Loucy (cell line): ENCODE results near the gene ASAH2.

Experiments
- H2AFZ ChIP-seq: fragments of 200-600 bp; sonication (generic); 2 replicates; pipeline ENCODE4 v1.6.0; 2016; ENCODE audit warnings: antibody characterized with exemption, mild to moderate bottlenecking, low read length, moderate library complexity
- H3F3A ChIP-seq: fragments of 200-600 bp; 2 replicates; pipeline ENCODE4 v1.6.0; 2016; ENCODE audit warnings: antibody characterized with exemption, low read depth, mild to moderate bottlenecking
- H3K27me3 ChIP-seq: fragments of 200-600 bp; sonication (generic); 2 replicates; pipeline ENCODE4 v1.6.1; 2014; ENCODE audit warnings: low read length, mild to moderate bottlenecking; ENCODE audit not compliant: insufficient read depth, poor library complexity, severe bottlenecking
- H3K36me3 ChIP-seq: fragments of 200-600 bp; sonication (generic); 2 replicates; pipeline ENCODE4 v1.6.1; 2016; ENCODE audit warnings: low read length; ENCODE audit not compliant: insufficient read depth
- H3K4me1 ChIP-seq: fragments of 200-600 bp; sonication (generic); 2 replicates; pipeline ENCODE4 v1.5.1; 2014; ENCODE audit warnings: low read length, mild to moderate bottlenecking; ENCODE audit not compliant: insufficient read depth, poor library complexity, severe bottlenecking
- H3K4me2 ChIP-seq: fragments of 200-600 bp; sonication (generic); 2 replicates; pipeline ENCODE4 v1.6.0; 2014; ENCODE audit warnings: antibody characterized with exemption, low read length, low read depth, mild to moderate bottlenecking; ENCODE audit not compliant: poor library complexity, severe bottlenecking
- H3K4me3 ChIP-seq: fragments of 200-600 bp; sonication (generic); 2 replicates; pipeline ENCODE4 v1.5.1; 2014; ENCODE audit warnings: low read length, mild to moderate bottlenecking, mixed read lengths; ENCODE audit not compliant: poor library complexity, severe bottlenecking
- H3K79me2 ChIP-seq: fragments of 200-600 bp; sonication (generic); 2 replicates; pipeline ENCODE4 v1.6.1; 2014; ENCODE audit warnings: low read length; ENCODE audit not compliant: insufficient read depth
- H3K9ac ChIP-seq: fragments of 200-600 bp; sonication (generic); 2 replicates; pipeline ENCODE4 v1.6.0; 2014; ENCODE audit warnings: mild to moderate bottlenecking, low read depth, low read length, moderate library complexity; ENCODE audit not compliant: poor library complexity, severe bottlenecking
- H3K9me2 ChIP-seq: fragments of 200-600 bp; sonication (generic); replicated peaks from 2 replicates; pipeline ENCODE4 v1.6.1; 2016; ENCODE audit warnings: low read depth, low read length, mixed read lengths
- H3K9me3 ChIP-seq: fragments of 200-600 bp; sonication (generic); 2 replicates; pipeline ENCODE4 v1.6.1; 2014; ENCODE audit warnings: mild to moderate bottlenecking, antibody characterized with exemption, low read length, low read depth; ENCODE audit not compliant: insufficient read depth
- H4K20me1 ChIP-seq: fragments of 200-600 bp; sonication (generic); 2 replicates; pipeline ENCODE4 v1.6.0; 2014; ENCODE audit warnings: antibody characterized with exemption, low read length, mild to moderate bottlenecking; ENCODE audit not compliant: insufficient read depth, poor library complexity, severe bottlenecking
- EZH2phosphoT487 ChIP-seq: fragments of 200-600 bp; IDR thresholded peaks from 2 replicates; pipeline ENCODE4 v1.6.1; 2018; ENCODE audit warnings: antibody characterized with exemption, mild to moderate bottlenecking, moderate library complexity, borderline replicate concordance
- TF ChIP-seq, protein P1 (sequence below): fragments of 200-600 bp; sonication (generic); conservative IDR thresholded peaks from 2 replicates; pipeline ENCODE4 v1.5.1; 2014; ENCODE audit warnings: mild to moderate bottlenecking, antibody characterized with exemption, low read length

ASAH2 gene

DNA sequence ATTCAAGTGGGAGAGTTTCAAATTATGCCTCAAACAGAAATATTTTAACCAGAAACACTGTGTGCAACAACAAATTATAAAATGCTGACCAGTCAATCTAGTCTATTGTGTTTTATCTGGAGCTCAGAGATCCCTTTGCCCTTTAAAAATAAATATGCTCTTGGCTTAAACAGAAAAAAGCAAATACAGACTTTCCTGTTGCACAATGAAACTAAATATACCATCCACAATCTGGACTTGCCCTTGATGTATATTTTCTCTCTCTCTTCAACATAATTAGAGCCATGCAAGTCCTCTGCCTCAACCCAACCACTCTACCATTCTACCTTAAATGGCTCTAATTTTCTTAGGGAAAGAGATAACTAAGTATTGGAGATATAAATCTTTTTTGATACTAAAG lies 34.9 kb downstream of the ASAH2 start:
- Histone ChIP-seq H3K9me2 (no peaks in the 10 kb centered on the region; the same call in 1 of the 2 replicates), H3K4me1 (no peaks in the 10 kb centered on the region), H3K4me3 (no peak overlapping the region), H3K4me2 (no peak overlapping the region), H2AFZ (no peak overlapping the region), H3K9ac (no peak overlapping the region), H3K9me3 (no peaks in the 10 kb centered on the region), H3K79me2 (no peaks in the 10 kb centered on the region), H4K20me1 (no peaks in the 10 kb centered on the region), H3K36me3 (no peaks in the 10 kb centered on the region), H3K27me3 (no peaks in the 10 kb centered on the region), H3F3A (no peaks in the 10 kb centered on the region)
- TF ChIP-seq, protein P1, sequence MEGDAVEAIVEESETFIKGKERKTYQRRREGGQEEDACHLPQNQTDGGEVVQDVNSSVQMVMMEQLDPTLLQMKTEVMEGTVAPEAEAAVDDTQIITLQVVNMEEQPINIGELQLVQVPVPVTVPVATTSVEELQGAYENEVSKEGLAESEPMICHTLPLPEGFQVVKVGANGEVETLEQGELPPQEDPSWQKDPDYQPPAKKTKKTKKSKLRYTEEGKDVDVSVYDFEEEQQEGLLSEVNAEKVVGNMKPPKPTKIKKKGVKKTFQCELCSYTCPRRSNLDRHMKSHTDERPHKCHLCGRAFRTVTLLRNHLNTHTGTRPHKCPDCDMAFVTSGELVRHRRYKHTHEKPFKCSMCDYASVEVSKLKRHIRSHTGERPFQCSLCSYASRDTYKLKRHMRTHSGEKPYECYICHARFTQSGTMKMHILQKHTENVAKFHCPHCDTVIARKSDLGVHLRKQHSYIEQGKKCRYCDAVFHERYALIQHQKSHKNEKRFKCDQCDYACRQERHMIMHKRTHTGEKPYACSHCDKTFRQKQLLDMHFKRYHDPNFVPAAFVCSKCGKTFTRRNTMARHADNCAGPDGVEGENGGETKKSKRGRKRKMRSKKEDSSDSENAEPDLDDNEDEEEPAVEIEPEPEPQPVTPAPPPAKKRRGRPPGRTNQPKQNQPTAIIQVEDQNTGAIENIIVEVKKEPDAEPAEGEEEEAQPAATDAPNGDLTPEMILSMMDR: no peak
- TF ChIP-seq EZH2phosphoT487: no peak

DNA sequence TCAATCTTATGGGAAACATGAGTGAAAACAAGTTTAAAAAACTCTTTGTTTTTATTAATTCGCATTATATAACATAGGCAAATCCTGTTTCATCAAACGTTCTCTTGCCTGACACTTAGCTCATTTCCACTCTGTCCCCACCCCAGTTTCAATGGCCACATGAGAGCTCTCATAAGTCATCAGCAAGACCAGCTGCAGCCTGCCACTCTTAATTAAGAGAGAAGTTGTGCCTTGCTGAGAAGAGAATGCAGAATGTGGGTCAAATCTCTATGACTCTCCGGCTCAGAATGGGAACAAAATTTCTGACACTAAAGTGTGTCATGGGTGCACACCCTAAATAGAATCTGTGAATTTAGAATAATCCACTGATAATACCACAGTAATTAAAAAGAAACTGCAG lies 39.6 kb downstream of the ASAH2 start:
- Histone ChIP-seq H2AFZ (no peak overlapping the region), H4K20me1 (no peaks in the 10 kb centered on the region), H3K4me3 (no peak overlapping the region), H3K79me2 (no peaks in the 10 kb centered on the region), H3K9ac (no peak overlapping the region), H3K9me3 (no peaks in the 10 kb centered on the region), H3K9me2 (no peaks in the 10 kb centered on the region), H3K27me3 (no peaks in the 10 kb centered on the region), H3K4me1 (no peaks in the 10 kb centered on the region), H3K36me3 (no peaks in the 10 kb centered on the region), H3F3A (no peaks in the 10 kb centered on the region), H3K4me2 (no peak overlapping the region)
- no peak for TF ChIP-seq EZH2phosphoT487
- TF ChIP-seq, protein P1: no peak

DNA sequence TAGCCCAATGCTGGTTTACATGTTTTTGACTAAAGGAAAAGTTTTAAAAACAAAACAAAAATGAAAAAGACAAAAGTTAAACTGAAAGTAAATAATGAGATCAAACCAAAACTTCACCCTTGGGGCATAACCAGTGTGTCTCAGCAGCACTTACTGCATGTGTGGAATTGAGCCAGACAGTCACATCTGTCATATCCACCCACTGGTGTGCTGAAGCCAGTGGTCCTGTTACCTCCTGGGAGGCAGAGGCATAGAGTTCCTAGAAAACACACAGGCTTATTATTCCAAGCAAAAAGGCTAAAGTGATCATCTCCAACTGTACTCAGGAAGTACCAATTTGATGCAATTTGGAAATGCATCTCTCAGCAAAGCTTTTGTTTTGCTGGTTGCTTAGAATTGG lies 40.4 kb downstream of the ASAH2 start:
- Histone ChIP-seq H3K9me2 (no peaks in the 10 kb centered on the region), H3F3A (no peaks in the 10 kb centered on the region), H3K79me2 (no peaks in the 10 kb centered on the region), H4K20me1 (no peaks in the 10 kb centered on the region), H3K4me3 (no peak overlapping the region), H3K4me2 (no peak overlapping the region), H3K27me3 (no peaks in the 10 kb centered on the region), H2AFZ (no peak overlapping the region), H3K9me3 (no peaks in the 10 kb centered on the region), H3K4me1 (no peaks in the 10 kb centered on the region), H3K9ac (no peak overlapping the region), H3K36me3 (no peaks in the 10 kb centered on the region)
- TF ChIP-seq, protein P1: no peak
- no peak for TF ChIP-seq EZH2phosphoT487
